UCSD-AML1 (cell line): ENCODE data around the gene PDIA4.
A peak's percentile ranks its signal among the peaks of the same experiment; 100 is the strongest.

Experiments
- DNase-seq: peaks from one replicate; lab custom pipeline; 2025; ENCODE audit not compliant: unreplicated experiment; lab: John Stamatoyannopoulos, UW

The PDIA4 gene

DNA sequence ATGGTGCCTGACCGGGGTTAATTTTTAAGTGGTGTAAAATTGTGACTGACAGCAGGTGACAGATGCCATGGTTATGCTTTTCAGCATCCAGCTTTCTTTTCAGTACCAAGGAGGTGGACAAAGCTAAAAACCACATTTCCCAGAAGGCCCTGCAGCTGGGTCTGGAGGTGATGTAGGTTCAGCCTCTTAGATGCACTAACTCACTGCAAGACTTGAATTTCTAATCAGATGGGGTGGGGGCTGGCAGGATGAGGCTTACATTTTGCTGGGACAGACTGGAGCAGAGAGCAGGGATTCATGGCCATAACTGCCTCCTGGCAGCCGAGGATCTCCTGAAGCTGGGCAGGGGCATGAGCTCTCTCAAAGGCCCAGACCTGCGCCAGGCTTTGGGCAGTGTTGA, 52.4 kb downstream of the PDIA4 start:
- no peak for DNase-seq

DNA sequence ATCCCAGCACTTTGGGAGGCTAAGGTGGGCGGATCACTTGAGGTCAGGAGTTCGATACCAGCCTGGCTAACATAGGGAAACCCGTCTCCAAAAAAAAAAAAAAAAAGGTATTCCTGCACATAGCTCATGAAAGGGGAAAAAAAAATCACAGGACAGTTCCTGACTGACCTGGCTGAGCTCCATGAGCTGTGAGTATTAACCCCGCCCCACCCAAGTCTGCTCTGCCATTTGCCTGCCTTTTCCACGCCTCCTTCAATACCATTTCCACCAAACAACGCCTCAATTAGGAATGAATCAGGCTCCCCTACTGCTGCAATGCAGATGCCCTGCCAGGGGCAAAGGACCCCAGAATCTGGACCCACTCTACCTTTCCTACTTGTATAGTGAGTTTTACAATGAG, 55.0 kb downstream of the PDIA4 start:
- DNase-seq, result no peak

DNA sequence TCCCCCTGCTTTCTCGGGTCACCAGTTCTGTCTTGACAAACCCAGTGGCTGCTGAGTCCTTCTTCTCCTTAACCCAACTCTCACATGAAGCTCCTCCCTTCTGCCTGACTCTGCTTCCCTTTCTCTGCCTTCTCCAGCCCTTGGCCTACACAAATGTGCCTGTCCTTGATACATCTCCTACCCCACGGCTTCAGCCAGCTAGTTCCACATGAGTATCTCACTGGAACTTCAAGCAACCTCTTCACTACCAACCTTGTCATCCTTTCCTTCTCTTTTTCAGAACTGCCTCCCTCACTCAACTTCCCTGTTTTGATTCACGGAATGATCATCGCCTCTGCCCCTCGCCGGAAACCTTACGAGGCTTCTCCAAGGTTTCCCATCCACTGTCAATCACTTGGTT, 55.9 kb downstream of the PDIA4 start:
- no peak for DNase-seq

DNA sequence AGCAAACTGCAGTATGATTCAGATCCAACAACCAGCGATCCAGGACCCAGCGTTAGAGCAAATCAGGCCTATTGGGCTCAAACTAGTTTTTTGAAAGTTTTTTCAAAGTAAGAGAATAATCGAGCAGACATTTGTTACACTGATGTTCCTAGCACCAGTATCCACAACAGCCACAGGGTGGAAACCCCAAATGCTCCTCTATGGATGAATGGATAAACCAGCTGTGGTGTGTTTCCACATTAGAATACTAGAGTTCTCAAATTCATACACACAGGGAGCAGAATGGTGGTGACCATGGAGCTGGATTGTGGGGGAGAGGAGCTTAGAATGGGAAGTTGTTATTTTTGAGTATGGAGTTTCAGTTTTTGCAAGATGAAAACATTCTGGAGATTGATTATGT, 60.7 kb downstream of the PDIA4 start:
- DNase-seq, result no peak

DNA sequence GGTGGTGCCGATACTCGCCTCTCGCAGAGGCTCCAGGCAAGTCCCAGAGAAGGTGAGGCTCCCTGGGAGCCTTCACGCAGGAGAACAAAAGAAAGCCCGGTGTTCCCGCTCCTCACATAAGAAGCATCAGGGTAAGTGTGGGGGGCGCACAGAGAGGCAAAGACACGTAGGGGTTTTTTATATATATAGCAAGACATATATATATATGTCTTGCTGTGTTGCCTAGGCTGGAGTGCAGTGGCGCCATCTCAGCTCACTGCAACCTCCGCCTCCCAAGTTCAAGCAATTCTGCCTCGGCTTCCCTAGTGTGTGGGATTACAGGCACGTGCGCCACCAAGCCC, 61.3 kb downstream of the PDIA4 start:
- DNase-seq, result no peak

DNA sequence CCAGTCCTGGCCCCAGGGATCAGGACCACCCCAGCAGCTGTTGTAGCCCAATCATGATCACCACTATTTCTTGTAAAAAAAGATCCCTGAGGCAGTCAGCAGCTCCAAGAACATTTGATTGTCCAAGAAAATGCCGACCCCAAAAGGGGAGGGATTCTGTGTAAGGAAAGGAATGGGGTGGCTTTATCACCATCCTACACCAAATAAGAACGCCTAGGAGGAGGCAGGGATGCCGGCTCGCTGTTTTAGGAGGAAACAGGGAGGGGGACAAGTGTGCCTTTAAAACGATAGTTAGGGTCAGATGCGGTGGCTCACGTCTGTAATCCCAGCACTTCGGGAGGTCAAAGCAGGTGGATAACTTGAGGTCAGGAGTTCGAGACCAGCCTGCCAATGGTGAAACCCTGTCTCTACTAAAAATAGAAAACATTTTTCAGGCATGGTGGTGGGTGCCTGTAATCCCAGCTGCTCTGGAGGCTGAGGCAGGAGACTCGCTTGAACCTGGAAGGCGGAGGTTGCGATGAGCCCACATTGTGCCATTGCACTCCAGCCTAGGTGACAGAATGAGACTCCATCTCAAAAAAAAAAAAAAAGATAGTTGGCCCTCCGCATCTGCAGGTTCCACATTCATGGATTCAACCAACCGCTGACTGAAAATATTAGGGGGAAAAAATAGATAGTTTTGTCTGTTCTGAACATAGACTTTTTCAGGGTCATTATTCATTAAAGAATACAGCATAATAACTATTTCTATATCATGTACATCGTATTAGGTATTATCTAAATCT, 63.6 kb downstream of the PDIA4 start:
- DNase-seq, result no peak

DNA sequence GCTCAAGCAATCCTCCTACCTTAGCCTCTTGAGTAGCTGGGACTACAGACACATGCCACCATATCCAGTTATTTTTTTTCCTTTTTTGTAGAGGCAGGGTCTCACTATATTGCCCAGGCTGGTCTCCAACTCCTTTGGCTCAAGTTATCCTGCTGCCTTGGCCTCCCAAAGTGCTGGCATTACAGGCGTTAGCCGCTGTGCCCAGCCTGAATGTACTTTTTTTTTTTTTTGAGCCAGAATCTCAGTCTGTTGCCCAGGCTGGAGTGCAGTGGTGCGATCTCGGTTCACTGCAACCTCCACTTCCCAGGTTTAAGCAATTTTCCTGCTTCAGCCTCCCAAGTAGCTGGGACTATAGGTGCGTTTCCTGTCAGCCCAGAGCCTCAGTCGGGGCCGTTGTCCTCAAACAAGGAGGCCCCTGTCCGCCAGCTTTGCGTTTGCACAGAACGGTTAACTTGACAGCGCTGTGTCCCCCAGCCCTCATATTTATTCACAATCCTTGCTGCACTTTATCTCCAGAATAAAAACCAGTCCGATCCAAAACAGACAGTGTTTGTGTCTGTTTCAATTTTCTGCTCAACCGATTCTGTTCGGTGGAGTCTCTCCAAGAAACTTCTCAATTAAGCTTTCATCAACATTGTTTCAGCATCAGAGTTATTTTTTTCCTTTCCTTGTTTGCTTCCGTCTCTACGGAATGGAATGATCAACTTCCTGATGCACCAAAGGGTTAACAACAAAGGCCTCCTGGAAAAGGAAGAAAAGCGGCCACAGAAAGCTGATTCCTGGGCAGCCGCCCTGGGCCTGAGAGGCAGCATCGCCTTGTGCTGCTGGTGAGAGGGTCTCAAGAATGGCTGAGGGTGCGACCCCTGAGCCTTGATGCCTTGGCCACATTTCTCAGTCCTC, 64.5 kb downstream of the PDIA4 start:
- DNase-seq, result peak; percentile 11

DNA sequence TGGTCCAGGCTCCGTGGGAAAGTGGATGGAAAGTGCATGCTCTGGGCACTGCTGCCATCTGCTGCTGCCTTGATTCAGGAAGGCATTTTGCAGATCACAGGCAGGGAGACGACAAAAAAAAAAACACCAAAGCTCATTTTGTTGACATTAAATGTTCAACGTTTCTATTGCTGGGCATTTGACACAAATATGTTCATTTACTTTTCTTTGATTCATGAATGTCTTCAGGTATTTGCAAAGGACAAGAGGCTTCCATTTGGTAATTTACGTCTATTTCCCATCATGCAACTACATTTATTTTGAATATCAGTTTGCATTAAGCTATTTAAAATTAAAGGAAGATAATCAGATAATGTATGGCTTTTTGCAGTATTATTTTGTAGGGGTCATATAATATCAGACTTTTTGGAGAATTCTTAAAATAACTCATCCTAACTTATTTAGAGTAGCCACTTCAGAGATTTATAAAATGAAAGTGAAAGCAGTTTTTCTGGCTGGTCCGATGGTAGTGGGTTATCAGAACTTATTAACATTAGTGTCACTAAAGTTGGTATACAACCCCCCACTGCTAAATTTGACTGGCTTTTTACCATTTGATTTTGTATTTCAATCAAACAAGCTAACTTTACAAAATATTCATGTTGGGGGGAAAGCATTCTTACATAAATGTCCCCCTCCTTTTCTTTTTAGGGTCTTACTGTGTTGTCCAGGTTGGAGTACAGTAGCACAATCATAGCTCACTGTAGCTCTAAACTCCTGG, 65.3 kb downstream of the PDIA4 start:
- DNase-seq, result peak; percentile 24

DNA sequence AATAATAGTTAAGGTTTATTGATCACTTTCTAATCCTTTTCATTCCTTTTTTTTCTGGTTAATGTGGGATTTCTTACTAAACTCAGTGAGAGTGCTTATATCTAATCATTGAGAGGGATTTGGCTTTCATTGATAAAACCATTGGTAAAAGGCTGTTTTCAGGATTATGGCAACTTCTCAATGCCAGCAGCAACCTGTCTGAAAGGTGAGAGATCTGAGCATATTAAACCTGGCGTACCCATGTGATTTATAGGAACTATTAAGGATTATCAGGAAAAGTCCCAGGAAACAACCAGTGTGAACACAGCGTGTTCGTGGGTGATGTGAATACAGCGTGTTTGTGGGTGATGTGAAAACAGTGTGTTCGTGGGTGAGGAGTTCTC, 65.9 kb downstream of the PDIA4 start:
- DNase-seq, result no peak

DNA sequence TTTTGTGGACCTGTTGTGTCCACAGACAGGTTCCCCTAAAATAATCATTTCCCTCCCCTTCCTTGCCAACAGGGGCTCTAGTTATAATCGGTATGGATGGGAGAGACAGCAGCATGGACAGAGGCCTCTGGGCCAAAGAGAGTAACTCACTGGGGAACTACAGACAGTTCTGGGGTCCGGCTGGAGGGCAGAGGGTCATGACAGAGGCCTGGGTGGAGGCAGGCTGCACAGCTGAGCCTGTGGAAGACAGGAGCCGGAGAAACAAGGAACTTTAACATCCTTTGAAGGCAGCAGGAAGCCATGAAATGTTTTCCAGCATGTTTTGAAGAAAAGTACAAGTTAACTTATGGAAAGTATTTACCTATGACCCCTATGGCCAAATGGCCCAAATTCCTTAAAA, 68.6 kb downstream of the PDIA4 start:
- DNase-seq, result no peak

DNA sequence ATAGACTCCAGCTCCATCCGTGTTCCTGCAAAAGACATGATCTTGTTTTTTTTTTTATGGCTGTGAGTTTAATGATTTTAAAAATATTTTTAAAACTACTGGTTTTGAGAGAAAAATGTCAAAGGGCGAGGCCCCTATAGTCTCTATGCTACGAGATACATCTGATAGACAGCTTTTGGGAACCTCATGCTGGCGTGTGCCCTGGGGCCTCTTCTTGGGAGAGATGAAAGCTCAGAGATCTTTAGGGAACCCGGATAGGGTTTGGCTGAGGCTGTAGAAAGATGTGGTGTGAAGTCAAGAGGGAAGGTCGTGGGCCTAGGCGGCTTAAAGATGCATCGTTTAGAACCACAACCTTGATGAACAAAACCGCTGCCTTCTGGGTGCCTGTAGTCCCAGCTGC, 70.2 kb downstream of the PDIA4 start:
- no peak for DNase-seq

DNA sequence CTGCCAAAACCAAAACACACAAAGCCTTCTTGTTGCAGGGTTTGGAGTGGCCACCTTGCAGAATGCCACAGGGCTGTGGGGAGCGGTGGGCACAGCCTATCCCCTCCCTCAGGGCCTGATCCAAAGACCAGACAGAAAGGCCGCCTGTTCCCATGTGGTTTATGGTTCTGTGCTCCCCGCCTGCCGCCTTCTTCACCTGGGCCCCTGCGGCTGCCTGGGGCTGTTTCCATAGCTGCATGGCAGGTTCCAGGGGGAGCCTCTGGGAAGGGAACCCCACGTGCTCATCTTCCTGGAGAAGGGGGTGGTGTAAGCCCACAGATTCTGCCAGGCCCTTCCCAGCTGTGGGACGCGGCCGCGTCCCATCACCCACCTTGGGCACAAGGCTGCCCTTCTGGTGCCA, 73.5 kb downstream of the PDIA4 start:
- DNase-seq, result no peak

DNA sequence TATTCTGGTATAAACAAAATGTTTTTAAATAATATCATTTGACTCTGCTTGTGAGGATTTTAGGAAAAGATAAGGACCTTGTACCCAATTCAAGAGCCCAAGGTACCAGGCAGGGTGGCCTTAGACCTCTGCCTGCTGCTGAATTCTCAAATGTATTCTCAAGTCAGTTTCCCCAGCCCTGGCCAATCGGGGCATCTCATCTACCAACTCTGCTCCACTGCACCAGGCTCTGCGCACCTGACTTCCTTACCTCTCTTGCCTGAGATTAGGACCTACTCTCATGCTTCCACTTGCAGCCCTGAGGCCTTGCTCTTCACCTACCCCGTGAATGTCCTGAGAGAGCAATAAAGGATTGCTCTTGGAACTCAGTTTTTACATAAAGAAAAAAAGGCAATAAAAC, 74.6 kb downstream of the PDIA4 start:
- DNase-seq, result no peak
